ENCODE results near the gene HERC2.
"Not testable (repeated sequence)": the region's sequence is repeated elsewhere in the genome, so short reads cannot be mapped to it uniquely, and the experiment has no call there.

The HERC2 gene

DNA sequence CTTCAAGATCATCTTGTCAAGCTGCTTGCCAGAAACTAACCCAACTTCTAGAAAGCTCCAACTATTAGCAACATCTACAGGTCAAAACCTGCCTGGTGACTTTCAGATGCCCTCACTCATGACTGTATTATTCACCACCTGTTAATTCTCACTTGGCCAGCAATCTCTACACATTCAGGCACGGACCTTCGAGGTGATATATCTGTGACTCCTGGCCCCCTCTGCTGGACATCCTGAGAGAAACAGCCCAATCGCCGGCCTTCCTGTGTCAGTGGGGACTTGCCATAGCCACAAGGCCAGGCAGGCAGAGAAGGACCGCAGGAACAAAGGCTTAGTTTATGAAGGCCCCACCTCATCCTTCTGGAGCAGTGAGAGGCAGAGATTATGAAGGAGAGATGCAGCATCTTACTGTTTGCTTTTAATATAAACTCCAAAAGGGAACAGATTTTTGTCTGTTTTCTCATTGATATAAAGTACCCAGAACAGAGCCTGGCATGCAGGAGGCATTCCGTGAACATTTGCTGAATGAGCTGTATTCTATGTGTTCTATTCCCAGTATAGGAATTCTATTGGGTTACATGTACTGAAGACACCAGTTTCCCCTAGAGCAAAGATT lies 198.5 kb downstream of the HERC2 start:
- intact Hi-C loops (cut with DNase I; ENCODE audit: low total_unique reads), result loop anchor here (5.0 to 10.0 kb wide), 2 partner anchors 36 to 99 kb away; no protein-coding TSS in a partner anchor
- Histone ChIP-seq H3K4me3 (no peak overlapping the region), H3K4me1 (no peaks in the 10 kb centered on the region), H3K27ac (no peak overlapping the region), H3K9me3 (no peaks in the 10 kb centered on the region), H3K27me3 (no peaks in the 10 kb centered on the region), H3K36me3 (peaks cover 14 to 76% (median 27%) of the 10 kb centered on the region in 3 donors)
- DNase-seq, result peak; percentile 77 to 83
- TF ChIP-seq, protein P1, sequence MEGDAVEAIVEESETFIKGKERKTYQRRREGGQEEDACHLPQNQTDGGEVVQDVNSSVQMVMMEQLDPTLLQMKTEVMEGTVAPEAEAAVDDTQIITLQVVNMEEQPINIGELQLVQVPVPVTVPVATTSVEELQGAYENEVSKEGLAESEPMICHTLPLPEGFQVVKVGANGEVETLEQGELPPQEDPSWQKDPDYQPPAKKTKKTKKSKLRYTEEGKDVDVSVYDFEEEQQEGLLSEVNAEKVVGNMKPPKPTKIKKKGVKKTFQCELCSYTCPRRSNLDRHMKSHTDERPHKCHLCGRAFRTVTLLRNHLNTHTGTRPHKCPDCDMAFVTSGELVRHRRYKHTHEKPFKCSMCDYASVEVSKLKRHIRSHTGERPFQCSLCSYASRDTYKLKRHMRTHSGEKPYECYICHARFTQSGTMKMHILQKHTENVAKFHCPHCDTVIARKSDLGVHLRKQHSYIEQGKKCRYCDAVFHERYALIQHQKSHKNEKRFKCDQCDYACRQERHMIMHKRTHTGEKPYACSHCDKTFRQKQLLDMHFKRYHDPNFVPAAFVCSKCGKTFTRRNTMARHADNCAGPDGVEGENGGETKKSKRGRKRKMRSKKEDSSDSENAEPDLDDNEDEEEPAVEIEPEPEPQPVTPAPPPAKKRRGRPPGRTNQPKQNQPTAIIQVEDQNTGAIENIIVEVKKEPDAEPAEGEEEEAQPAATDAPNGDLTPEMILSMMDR (IDR thresholded peaks at IDR 0.05), result peak; percentile 68 to 77

DNA sequence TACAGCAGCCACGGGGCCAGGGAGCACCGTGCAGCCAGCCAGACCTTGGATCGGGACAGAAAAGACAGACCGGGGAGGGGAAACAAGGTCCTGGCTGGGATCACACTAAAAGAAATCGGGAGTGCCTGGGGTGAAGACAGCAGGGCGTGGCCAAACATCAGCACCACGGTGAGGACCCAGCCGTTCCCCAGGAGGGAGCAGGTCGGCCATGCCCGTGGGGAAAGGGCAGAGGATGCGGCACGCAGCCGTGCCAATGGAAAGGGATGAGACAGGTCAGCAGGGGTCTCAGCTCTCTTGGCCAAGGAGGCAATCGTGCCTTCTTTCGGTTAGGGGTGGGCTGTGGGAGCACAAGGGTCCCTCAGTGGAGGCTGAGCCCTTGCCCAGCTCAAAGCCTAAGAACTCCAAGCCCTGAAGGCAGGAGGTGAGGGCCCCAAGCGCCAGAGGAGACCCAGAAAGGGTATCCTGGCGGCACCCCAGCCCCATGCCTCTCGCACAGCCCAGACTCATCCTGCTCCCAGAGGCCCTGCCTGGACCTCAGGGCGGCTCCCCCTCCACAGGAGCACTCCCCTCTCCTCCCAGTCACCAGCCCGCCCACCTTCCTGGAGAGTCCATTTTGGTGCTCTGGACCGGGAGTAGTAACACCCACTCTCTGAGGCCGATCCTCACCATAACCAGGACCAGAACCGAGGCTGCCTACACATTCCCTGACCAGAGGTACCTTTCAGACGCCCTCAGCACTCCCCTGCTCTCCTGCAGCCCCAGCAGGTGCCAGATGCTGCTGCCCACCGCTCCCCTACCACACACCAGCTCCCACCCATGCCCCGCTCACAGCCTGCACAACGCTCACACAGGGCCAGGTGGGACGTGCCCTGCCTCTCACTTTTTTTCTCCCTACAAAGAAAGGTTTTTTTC lies 199.7 kb downstream of the HERC2 start:
- no peak overlapping the region for H3K27ac ChIP-seq
- no peak for DNase-seq
- H3K36me3 ChIP-seq, result peaks cover 25 to 76% (median 34%) of the 10 kb centered on the region in 3 donors
- H3K9me3 ChIP-seq, result no peaks in the 10 kb centered on the region
- H3K4me1 ChIP-seq, result no peaks in the 10 kb centered on the region
- H3K4me3 ChIP-seq, result no peak overlapping the region
- intact Hi-C loops (cut with DNase I; ENCODE audit: low total_unique reads), result loop anchor here (5.0 to 10.0 kb wide), 2 partner anchors 35 to 97 kb away; no protein-coding TSS in a partner anchor
- TF ChIP-seq, protein P1 (IDR thresholded peaks at IDR 0.05), result no peak
- no peaks in the 10 kb centered on the region for H3K27me3 ChIP-seq

DNA sequence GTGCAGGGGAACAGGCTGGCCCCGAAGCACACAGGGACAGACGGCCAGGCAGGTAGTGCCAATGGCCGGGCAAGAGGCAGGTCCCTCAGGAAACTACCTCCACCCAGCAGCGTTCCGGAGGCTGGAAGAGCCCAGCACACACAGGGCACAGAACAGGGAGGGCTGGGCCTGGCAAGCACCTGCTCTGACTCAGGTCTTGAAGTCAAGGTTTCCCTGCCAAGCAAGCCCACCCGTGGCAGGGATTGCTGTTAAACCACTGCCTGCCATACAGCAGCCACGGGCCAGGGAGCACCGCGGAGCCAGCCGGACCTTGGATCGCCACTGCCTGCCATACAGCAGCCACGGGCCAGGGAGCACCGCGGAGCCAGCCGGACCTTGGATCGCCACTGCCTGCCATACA lies 200.4 kb downstream of the HERC2 start:
- intact Hi-C loops (cut with DNase I; ENCODE audit: low total_unique reads), result loop anchor here (5.0 to 10.0 kb wide), 2 partner anchors 34 to 97 kb away; no protein-coding TSS in a partner anchor
- H3K27ac ChIP-seq, H3K4me1 ChIP-seq, H3K4me3 ChIP-seq, DNase-seq, H3K9me3 ChIP-seq, H3K27me3 ChIP-seq: not testable (repeated sequence)
- peaks cover 32 to 77% (median 42%) of the 10 kb centered on the region in 3 donors for H3K36me3 ChIP-seq

DNA sequence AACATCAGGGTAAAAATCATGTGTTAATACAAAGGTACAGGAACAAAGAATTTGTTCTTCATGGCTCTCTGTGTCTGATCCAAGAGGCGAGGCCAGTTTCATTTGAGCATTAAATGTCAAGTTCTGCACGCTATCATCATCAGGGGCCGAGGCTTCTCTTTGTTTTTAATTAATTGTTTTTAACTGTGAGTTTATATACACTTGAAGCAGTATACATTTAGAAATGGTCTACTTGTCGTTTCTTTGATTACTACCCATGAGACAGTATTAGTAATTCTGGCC lies 201.7 kb downstream of the HERC2 start:
- Histone ChIP-seq H3K4me3 (no peak overlapping the region), H3K9me3 (no peaks in the 10 kb centered on the region), H3K27ac (no peak overlapping the region), H3K27me3 (no peaks in the 10 kb centered on the region), H3K4me1 (no peaks in the 10 kb centered on the region), H3K36me3 (peaks cover 36 to 90% (median 54%) of the 10 kb centered on the region in 3 donors)
- TF ChIP-seq, protein P1 (IDR thresholded peaks at IDR 0.05), result no peak
- no peak for DNase-seq
- intact Hi-C loops (cut with DNase I; ENCODE audit: low total_unique reads), result loop anchor here (5.0 to 10.0 kb wide), 2 partner anchors 33 to 95 kb away; no protein-coding TSS in a partner anchor

DNA sequence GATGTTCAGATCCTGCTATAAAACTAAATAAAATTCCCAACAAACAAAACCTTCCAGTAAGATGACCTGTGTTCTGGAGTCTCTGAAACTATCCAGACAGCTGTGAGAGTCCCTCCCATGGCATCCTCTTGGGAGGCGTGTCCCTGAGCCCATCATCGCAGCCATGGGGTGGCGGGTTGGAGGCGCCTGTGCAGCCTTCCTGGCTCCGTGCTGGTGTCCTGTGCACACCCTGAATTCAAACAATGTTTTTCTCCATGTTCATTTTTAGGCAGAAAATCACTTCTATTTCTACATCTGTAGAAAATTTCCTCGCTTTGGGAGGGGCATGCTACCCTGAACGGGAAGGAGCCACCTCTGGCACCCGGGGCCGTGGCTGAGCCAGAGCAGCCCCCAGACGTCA lies 203.4 kb downstream of the HERC2 start:
- Histone ChIP-seq H3K4me1 (no peaks in the 10 kb centered on the region), H3K9me3 (no peaks in the 10 kb centered on the region), H3K36me3 (peaks cover 43 to 92% (median 72%) of the 10 kb centered on the region in 3 donors), H3K27ac (no peak overlapping the region), H3K27me3 (no peaks in the 10 kb centered on the region), H3K4me3 (no peak overlapping the region)
- intact Hi-C loops (cut with DNase I; ENCODE audit: low total_unique reads), result no loop called here
- TF ChIP-seq, protein P1 (IDR thresholded peaks at IDR 0.05), result no peak
- no peak for DNase-seq

DNA sequence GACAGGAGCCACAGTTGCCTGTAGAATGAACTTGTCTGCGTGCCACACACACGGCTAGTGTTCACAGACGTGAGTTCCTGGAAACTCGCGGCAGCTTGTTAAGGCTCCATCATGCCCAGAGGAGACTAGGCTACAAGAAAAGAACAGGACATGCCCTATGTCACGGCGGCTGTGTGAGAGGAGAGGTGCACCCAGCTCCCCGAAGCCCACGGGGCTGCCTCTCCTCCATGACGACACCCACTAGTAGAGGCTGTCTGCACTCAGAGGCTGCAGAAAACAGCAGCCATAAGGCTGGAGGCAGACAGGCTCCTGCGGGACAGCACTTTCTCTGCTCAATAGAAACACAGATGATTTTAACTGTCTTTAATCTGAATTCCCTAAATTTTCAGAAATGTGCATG lies 203.9 kb downstream of the HERC2 start:
- Histone ChIP-seq H3K9me3 (no peaks in the 10 kb centered on the region), H3K36me3 (peaks cover 47 to 92% (median 77%) of the 10 kb centered on the region in 3 donors), H3K4me1 (no peaks in the 10 kb centered on the region), H3K4me3 (no peak overlapping the region), H3K27me3 (no peaks in the 10 kb centered on the region), H3K27ac (no peak overlapping the region)
- intact Hi-C loops (cut with DNase I; ENCODE audit: low total_unique reads), result no loop called here
- DNase-seq, result no peak
- TF ChIP-seq, protein P1 (IDR thresholded peaks at IDR 0.05), result no peak

Data from tibial artery (tissue), 4 donors.